ENCODE results near the gene NFAT5. TPM values are rescaled to one million over a fixed set of nuclear protein-coding genes. Genes with fewer than 3 reads are reported as not detected.

Gene NFAT5
- total and polyA plus RNA-seq, 2 donors (not counting 3 experiments of a cell fraction or from before 2014, with no cell fraction given): 17.2 to 49.5 TPM

DNA sequence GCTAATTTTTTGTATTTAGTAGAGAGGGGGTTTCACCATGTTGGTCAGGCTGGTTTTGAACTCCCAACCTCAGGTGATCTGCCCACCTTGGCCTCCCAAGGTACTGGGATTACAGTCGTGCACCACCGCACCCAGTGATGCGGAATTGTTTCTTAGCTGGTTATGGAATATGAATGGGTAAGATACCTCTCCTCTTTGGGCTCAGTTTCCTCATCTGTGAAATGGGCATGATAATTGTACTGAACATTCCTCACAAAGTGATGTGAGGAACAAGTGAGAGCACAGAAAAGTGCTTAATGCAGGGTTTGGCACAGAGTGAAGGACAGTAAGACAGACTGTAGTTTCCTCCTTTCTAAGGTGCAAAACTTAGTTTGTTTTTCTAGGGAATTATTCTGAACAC, 31.0 kb upstream of the NFAT5 start:
- TF ChIP-seq POLR2AphosphoS5 (IDR thresholded peaks at IDR 0.05; ENCODE audit: insufficient read depth, low read depth, low read length) (peak; percentile 44), MYC (IDR thresholded peaks at IDR 0.05; ENCODE audit: low read depth, low read length) (no peak)
- Histone ChIP-seq H3K4me3 (replicated peaks in 1 of 3; ENCODE audit: insufficient read depth in 1 of 3, low read depth in 1 of 3, low read length in 3 of 3) (no peak overlapping the region), H4K20me1 (replicated peaks; ENCODE audit: control insufficient read depth, extremely low read depth, insufficient read depth, low read length) (no peaks in the 10 kb centered on the region), H3K9me3 (replicated peaks; ENCODE audit: control insufficient read depth, insufficient read depth, low read length) (no peaks in the 10 kb centered on the region), H3K9me1 (replicated peaks; ENCODE audit: control insufficient read depth, extremely low read depth, insufficient read depth, low read length) (no peaks in the 10 kb centered on the region), H3K9ac (replicated peaks; ENCODE audit: extremely low read depth, insufficient read depth, low read length) (no peak overlapping the region), H3K27ac (ENCODE audit: insufficient read depth, low read depth, low read length) (no peak overlapping the region), H3K27me3 (ENCODE audit: control insufficient read depth in 2 of 2, insufficient read depth in 2 of 2, low read length in 2 of 2) (no peaks in the 10 kb centered on the region), H3K4me1 (ENCODE audit: control insufficient read depth, extremely low read depth, insufficient read depth, low read length) (peaks cover 23% of the 10 kb centered on the region), H3K36me3 (ENCODE audit: control insufficient read depth in 2 of 2, extremely low read depth in 1 of 2, insufficient read depth in 2 of 2, low read length in 2 of 2) (no peaks in the 10 kb centered on the region), H3K4me2 (ENCODE audit: insufficient read depth, low read length) (no peak overlapping the region), H2AFZ (ENCODE audit: low read depth, low read length) (no peak overlapping the region), H3K79me2 (ENCODE audit: control insufficient read depth, insufficient read depth, low read length) (no peaks in the 10 kb centered on the region)
- CTCF ChIA-PET: interaction anchor here (0.6 kb wide), 1 partner anchor 45 kb away, joined by 3 read pairs; no protein-coding TSS in a partner anchor
- dilution Hi-C loops (cut with MboI; ENCODE audit: extremely low pct_ligation_motif_present, low sequenced_read_pairs) (no loop called here), intact Hi-C loops (cut with micrococcal nuclease) (loop anchor here (1.0 kb wide), 1 partner anchor 52 kb away; no protein-coding TSS in a partner anchor)
- no TSS peak for BruUV-seq (replicated peaks)
- no peak for DNase-seq (ENCODE audit: low read depth, low spot score)
- POLR2A ChIA-PET: no interaction called here
- no peak for FAIRE-seq

DNA sequence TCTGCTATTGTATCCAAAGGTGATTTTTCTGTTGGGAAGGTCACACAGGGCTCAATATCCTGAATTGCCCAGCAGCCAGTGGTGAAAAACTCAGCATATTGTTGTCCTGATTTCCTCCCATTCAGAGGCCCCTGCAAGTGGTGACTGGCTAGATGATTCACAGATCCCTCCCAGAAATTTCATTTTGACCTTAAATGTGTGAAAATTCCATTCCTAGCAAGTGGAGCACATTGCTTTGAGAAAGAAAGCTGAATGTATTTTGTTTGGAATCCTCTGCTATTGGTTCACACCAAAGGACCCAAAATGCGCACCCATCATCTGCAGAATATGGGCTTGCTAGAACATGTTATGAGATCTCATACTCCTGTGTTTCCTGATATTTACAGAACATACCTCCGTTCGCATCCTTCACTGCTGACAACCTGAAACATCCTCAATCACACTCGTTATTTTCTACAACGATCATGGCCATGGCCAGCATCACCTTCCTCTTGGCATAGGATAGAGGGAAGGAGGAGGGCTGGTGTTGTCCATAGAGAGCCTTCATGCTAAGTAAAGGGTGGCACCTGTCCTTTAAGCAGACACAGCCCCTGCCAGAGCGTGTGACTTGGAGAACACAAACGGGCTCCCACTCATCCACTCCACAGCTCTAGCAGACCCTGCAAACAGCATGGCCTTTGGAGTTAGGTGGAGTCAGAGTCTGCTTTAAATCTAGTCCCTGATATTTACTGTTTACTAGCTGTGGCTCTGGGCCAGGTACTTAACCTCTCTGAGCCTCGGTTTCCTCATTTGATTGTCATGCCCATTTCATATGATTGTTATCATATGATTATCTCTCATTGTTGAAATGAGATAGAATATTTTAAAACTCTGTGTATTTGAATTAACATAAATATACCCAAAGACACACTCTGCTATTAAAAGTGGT, 30.4 kb upstream of the NFAT5 start:
- BruUV-seq (replicated peaks): no TSS peak
- dilution Hi-C loops (cut with MboI; ENCODE audit: extremely low pct_ligation_motif_present, low sequenced_read_pairs): no loop called here
- FAIRE-seq (peak; percentile 99), DNase-seq (ENCODE audit: low read depth, low spot score) (peak; percentile 94)
- Histone ChIP-seq H3K27me3 (ENCODE audit: control insufficient read depth in 2 of 2, insufficient read depth in 2 of 2, low read length in 2 of 2) (no peaks in the 10 kb centered on the region), H3K4me3 (replicated peaks in 1 of 3; ENCODE audit: insufficient read depth in 1 of 3, low read depth in 1 of 3, low read length in 3 of 3) (no peak overlapping the region), H3K27ac (ENCODE audit: insufficient read depth, low read depth, low read length) (peak overlapping the region; percentile 14), H3K9ac (replicated peaks; ENCODE audit: extremely low read depth, insufficient read depth, low read length) (no peak overlapping the region), H2AFZ (ENCODE audit: low read depth, low read length) (peak overlapping the region; percentile 48), H3K36me3 (ENCODE audit: control insufficient read depth in 2 of 2, extremely low read depth in 1 of 2, insufficient read depth in 2 of 2, low read length in 2 of 2) (no peaks in the 10 kb centered on the region), H3K9me1 (replicated peaks; ENCODE audit: control insufficient read depth, extremely low read depth, insufficient read depth, low read length) (no peaks in the 10 kb centered on the region), H4K20me1 (replicated peaks; ENCODE audit: control insufficient read depth, extremely low read depth, insufficient read depth, low read length) (no peaks in the 10 kb centered on the region), H3K9me3 (replicated peaks; ENCODE audit: control insufficient read depth, insufficient read depth, low read length) (no peaks in the 10 kb centered on the region), H3K4me2 (ENCODE audit: insufficient read depth, low read length) (peak overlapping the region; percentile 55), H3K4me1 (ENCODE audit: control insufficient read depth, extremely low read depth, insufficient read depth, low read length) (peaks cover 19% of the 10 kb centered on the region), H3K79me2 (ENCODE audit: control insufficient read depth, insufficient read depth, low read length) (no peaks in the 10 kb centered on the region)
- no peak for TF ChIP-seq MYC (IDR thresholded peaks at IDR 0.05; ENCODE audit: low read depth, low read length)
- TF ChIP-seq FOS (IDR thresholded peaks at IDR 0.05; ENCODE audit: borderline replicate concordance, insufficient read depth, low read length): peak; percentile 77
- peak; percentile 9 for TF ChIP-seq GATA2 (IDR thresholded peaks at IDR 0.05; ENCODE audit: insufficient read depth, insufficient read length, low read depth, low read length)
- TF ChIP-seq, protein P1, sequence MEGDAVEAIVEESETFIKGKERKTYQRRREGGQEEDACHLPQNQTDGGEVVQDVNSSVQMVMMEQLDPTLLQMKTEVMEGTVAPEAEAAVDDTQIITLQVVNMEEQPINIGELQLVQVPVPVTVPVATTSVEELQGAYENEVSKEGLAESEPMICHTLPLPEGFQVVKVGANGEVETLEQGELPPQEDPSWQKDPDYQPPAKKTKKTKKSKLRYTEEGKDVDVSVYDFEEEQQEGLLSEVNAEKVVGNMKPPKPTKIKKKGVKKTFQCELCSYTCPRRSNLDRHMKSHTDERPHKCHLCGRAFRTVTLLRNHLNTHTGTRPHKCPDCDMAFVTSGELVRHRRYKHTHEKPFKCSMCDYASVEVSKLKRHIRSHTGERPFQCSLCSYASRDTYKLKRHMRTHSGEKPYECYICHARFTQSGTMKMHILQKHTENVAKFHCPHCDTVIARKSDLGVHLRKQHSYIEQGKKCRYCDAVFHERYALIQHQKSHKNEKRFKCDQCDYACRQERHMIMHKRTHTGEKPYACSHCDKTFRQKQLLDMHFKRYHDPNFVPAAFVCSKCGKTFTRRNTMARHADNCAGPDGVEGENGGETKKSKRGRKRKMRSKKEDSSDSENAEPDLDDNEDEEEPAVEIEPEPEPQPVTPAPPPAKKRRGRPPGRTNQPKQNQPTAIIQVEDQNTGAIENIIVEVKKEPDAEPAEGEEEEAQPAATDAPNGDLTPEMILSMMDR (IDR thresholded peaks at IDR 0.05; ENCODE audit: extremely low read depth in 1 of 2, insufficient read depth in 1 of 2, low read depth in 1 of 2, low read length in 2 of 2): no peak
- ChIA-PET CTCF (no interaction called here), POLR2A (no interaction called here)
- intact Hi-C loops (cut with micrococcal nuclease): loop anchor here (1.0 kb wide), 1 partner anchor 53 kb away; no protein-coding TSS in a partner anchor

Data from endothelial cell of umbilical vein (primary cell).